VCaP (cell line): ENCODE measurements around the gene CD93.

ENCODE experiments used
- H3K27ac ChIP-seq: fragments of 450-650 bp; 2 replicates; pipeline ENCODE4 v1.5.1; 2017
- TF ChIP-seq, protein P1 (sequence below): fragments of 450-650 bp; conservative IDR thresholded peaks from 2 replicates; pipeline ENCODE4 v1.5.1; 2017; ENCODE audit warnings: mild to moderate bottlenecking, moderate library complexity

CD93 gene

DNA sequence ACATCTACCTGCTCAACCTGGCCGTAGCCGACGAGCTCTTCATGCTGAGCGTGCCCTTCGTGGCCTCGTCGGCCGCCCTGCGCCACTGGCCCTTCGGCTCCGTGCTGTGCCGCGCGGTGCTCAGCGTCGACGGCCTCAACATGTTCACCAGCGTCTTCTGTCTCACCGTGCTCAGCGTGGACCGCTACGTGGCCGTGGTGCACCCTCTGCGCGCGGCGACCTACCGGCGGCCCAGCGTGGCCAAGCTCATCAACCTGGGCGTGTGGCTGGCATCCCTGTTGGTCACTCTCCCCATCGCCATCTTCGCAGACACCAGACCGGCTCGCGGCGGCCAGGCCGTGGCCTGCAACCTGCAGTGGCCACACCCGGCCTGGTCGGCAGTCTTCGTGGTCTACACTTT is 50.4 kb downstream of the CD93 start:
- no peak overlapping the region for H3K27ac ChIP-seq
- TF ChIP-seq, protein P1, sequence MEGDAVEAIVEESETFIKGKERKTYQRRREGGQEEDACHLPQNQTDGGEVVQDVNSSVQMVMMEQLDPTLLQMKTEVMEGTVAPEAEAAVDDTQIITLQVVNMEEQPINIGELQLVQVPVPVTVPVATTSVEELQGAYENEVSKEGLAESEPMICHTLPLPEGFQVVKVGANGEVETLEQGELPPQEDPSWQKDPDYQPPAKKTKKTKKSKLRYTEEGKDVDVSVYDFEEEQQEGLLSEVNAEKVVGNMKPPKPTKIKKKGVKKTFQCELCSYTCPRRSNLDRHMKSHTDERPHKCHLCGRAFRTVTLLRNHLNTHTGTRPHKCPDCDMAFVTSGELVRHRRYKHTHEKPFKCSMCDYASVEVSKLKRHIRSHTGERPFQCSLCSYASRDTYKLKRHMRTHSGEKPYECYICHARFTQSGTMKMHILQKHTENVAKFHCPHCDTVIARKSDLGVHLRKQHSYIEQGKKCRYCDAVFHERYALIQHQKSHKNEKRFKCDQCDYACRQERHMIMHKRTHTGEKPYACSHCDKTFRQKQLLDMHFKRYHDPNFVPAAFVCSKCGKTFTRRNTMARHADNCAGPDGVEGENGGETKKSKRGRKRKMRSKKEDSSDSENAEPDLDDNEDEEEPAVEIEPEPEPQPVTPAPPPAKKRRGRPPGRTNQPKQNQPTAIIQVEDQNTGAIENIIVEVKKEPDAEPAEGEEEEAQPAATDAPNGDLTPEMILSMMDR: no peak

DNA sequence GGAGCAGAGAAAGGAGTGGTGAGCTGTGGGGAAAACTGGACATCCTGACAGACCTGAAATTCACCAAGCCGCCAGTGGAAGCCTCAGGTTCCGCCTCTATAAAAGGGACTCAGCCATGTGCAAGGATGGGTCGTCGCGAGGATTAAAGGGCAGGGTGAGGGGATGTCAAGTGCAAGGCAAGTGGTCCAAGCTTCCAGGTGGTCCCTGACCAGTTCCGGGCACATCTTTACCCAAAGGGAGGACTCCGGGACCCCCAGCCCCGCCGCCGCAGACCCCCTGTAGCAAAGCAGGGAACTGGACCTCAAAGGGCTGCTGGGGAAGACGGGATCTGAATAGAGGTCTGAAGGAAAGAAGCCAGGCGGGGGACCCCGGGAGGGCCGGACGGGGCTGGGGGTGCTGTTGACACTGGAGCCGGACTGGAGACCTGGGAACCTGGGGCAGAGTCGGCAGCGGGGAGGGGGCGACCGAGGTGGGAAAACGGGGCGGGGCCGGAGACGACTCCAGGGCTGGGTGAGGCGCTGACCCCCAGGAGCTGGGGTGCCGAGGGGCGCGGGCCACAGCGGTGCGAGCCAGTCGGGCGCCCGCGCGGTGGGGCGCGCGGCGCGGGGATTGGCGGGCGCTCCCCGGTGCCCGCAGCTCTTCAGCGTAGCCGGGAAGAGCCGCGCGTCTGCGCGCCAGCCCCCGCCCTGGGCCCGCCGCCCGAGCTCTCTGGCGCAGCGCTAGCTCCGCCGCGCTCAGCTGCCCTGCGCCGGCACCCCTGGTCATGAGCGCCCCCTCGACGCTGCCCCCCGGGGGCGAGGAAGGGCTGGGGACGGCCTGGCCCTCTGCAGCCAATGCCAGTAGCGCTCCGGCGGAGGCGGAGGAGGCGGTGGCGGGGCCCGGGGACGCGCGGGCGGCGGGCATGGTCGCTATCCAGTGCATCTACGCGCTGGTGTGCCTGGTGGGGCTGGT is 51.1 kb downstream of the CD93 start, which contains the start of gene SSTR4:
SSTR4 (plus strand) TSS at position 592 of the 951 bp plus-strand sequence; CDS start at position 764, 172 bp downstream.
- no peak within 1 kb of the TSS for H3K27ac ChIP-seq
- TF ChIP-seq, protein P1: no peak

DNA sequence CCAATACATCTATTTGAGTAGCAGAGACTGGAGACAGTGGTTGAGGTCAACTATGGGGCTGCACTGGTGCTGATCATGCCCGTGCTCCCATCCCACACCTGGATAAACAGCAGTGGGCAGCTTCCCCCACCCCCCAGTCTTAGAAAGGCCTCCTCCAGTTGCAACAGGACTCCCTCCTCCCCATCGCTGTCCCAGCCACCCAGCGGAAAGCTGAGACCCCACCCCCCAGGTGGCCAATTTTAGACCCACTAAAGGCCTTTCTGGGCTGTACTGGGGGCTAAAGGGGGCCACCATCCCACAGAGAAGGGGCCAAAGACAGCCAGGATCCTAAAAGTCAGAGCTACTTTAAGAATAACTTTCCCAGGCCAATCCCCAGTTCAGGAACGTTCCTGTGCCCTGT is 52.2 kb downstream of the CD93 start:
- H3K27ac ChIP-seq: no peak overlapping the region
- TF ChIP-seq, protein P1: no peak

DNA sequence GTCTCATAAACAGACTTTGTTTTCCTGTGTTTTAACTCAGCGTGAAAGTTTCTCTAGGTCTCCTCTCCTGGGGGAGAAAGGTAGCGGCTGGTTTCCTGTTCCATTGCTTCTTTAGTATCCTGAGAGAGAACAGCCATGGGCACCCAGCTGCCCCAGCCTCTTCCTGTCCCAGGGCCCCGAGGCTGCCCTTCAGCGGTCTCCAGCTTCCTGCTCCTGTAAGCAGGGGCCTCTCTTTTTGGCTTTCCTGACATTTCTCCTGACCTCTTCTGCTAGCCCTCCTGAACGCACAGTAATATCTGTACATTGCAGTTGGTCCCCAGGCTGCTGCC is 53.4 kb downstream of the CD93 start:
- TF ChIP-seq, protein P1: no peak
- H3K27ac ChIP-seq: no peak overlapping the region

DNA sequence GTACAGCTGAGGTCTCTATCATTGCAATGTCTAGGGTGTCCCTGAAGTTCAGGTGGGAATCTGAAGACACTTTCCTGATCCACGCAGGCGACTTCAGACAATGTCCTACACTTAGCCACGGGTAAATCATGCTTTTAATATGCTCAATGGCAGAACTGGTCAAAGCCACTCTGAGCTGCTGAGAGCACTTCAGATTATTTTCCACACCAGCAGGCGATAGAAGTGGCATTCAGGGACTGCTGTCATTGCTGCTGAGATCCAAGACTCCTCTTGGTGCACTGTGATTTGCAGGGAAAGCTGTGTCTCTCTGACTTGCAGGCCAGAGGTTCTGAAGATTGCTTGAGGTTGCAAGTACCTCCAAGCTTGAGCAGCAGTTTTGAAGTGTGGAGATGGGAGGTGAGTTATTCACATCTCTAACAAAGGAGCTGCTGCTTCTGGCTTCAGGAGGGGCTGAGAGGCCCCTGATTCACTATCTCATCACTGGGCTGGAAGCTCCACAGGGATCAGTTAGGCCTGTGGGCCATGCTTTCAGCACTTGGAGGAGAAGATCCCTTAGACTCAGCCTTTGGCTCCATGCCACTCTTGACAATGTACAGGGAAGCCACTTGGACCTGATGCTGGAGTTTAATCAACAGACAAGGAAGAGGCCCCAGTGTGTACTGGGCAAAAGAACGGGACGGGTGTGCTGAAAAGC is 53.9 kb downstream of the CD93 start:
- H3K27ac ChIP-seq: no peak overlapping the region
- TF ChIP-seq, protein P1: no peak

DNA sequence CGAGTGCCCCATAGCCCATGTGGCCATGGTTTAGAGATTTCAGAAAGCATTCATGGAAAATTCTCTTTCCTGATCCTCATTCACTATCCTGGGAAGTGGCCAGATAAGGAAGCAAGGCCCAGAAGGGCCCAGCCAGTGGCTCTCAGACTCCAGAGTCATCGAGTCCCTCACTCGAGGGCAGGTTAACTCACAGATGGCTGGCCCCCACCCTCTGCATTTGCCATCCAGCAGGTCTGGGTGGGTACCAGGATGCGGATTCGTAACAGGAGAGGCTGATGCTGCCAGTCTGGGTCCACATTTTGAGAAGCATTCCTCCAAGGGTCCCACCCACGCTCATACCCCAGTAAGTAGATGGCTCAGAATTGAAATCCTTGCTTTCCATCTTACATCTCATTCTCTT is 54.8 kb downstream of the CD93 start:
- no peak overlapping the region for H3K27ac ChIP-seq
- TF ChIP-seq, protein P1: no peak
